Measurements from ENCODE around the gene G0S2.

DNA sequence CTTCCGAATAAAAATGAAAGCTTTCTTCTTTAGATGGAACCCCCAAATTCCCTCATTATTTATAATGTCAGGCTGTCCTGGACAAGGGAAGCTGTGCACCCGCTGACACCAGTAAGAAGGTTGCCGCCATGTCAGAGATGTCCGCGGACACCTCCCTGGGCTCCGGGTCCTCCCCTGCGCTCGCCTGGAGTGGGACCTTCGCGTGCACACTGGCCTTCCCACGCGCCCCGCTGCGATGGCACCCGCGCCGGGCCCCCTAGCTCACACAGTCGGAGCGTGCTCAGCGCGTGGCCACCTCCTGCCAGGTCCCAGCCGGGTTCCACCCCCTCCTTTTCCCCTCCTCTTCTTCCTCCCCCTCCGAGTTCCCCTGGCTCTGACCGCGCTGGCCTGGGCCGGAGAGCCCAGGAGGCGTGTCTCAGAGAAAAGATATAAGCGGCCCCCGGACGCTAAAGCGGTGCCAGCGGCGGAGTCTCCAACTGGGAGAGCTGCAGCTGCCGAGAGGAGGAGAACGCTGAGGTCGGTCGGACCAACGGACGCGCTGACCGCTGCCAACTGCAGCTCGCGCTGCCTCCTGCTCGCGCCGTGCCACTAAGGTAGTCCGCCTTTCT, at the start of gene G0S2:
- TF ChIP-seq, protein P1, sequence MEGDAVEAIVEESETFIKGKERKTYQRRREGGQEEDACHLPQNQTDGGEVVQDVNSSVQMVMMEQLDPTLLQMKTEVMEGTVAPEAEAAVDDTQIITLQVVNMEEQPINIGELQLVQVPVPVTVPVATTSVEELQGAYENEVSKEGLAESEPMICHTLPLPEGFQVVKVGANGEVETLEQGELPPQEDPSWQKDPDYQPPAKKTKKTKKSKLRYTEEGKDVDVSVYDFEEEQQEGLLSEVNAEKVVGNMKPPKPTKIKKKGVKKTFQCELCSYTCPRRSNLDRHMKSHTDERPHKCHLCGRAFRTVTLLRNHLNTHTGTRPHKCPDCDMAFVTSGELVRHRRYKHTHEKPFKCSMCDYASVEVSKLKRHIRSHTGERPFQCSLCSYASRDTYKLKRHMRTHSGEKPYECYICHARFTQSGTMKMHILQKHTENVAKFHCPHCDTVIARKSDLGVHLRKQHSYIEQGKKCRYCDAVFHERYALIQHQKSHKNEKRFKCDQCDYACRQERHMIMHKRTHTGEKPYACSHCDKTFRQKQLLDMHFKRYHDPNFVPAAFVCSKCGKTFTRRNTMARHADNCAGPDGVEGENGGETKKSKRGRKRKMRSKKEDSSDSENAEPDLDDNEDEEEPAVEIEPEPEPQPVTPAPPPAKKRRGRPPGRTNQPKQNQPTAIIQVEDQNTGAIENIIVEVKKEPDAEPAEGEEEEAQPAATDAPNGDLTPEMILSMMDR (IDR thresholded peaks at IDR 0.05) = no peak
- TF ChIP-seq POLR2A (IDR thresholded peaks at IDR 0.05) = peak; percentile 33

All from ovary (tissue), 3 donors.